GM12874 (cell line): ENCODE data around the gene NUMB.

ENCODE experiments used
- TF ChIP-seq, protein P1 (sequence below): IDR thresholded peaks from 2 replicates; pipeline ENCODE4 v1.5.1; 2011; ENCODE audit warnings: low read depth, mild to moderate bottlenecking, control low read depth, low read length, moderate library complexity; ENCODE audit not compliant: insufficient read depth

Gene NUMB

DNA sequence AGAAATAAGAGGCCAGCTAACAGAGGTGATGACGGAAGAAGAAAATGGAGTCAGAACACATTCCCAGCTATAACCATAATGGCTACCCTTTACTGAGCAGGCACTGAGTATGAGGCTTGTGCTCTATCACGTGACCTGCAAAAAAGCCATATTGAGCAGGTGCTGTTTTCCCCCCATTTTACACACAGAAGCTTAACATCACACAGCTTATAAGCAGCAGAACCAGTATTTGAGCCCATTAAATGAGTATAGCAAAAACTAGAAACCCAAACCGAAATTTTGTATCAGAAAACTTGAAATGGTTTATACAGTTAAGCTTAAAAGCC lies 192.7 kb downstream of the NUMB start:
- TF ChIP-seq, protein P1, sequence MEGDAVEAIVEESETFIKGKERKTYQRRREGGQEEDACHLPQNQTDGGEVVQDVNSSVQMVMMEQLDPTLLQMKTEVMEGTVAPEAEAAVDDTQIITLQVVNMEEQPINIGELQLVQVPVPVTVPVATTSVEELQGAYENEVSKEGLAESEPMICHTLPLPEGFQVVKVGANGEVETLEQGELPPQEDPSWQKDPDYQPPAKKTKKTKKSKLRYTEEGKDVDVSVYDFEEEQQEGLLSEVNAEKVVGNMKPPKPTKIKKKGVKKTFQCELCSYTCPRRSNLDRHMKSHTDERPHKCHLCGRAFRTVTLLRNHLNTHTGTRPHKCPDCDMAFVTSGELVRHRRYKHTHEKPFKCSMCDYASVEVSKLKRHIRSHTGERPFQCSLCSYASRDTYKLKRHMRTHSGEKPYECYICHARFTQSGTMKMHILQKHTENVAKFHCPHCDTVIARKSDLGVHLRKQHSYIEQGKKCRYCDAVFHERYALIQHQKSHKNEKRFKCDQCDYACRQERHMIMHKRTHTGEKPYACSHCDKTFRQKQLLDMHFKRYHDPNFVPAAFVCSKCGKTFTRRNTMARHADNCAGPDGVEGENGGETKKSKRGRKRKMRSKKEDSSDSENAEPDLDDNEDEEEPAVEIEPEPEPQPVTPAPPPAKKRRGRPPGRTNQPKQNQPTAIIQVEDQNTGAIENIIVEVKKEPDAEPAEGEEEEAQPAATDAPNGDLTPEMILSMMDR = no peak

DNA sequence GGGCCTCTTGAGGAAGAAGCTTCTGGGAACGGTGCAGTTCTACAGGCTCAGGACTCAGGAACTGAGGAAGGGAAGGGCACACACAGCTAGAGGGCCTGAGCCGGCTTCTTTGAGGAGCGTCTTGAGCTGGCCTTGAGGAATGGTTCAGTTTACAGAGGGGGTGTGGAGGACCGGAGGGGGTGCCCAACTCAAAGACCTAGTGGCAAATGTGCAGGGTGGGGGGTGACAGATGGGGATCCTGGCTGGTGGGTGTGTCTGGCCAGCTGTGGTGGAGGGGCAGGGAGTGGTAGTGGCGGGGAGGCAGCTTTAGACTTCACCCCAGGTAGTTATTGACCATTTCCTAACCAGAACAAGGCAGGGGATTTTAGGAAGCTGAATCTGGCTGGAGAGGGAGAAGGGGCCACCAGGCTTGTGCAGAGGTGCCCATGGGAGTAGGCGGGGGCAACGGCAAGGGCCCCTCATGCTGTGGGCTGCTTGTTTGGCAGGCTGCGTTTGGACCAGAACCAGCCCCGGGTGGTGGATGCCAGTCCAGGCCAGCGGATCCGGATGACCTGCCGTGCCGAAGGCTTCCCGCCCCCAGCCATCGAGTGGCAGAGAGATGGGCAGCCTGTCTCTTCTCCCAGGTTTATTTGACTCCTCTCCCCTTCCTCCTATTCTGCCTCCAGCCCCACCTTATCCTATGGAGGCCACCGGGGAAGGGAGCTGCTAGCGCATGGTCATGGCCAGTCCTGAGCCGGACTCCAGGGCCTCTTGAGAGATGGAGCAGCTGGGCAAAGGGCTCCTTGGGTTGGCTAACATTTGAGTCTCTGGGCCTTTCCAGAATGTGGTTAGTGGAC lies 193.2 kb downstream of the NUMB start:
- TF ChIP-seq, protein P1 = no peak

DNA sequence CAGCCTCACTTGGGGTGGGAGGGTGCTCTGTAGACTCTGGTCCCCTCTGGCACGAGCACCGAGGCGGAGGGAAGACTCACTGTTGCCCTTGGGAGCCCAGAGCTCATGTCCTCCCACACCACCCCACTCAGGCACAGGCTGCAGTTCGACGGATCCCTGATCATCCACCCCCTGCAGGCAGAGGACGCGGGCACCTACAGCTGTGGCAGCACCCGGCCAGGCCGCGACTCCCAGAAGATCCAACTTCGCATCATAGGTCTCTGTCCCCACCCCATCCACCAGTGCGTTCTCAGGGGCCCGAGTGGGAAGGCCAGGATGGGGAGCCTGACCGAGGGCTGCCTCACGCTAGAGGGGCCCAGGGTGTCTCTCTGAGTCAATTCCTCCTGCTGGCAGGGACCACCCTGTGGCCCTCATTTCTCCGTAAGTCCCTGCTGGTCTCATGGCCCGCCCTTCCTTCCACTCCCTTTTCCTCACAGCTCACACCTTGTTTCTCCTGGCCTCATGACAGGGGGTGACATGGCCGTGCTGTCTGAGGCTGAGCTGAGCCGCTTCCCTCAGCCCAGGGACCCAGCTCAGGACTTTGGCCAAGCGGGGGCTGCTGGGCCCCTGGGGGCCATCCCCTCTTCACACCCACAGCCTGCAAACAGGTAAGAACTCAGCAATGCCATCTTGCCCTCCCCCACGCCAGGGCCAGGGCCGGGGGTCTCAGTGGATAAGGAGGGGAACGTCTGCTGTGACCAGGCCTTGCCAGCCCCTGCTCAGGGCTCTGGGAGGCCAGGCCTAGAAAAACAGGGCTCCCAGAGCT lies 194.1 kb downstream of the NUMB start:
- TF ChIP-seq, protein P1 = no peak

DNA sequence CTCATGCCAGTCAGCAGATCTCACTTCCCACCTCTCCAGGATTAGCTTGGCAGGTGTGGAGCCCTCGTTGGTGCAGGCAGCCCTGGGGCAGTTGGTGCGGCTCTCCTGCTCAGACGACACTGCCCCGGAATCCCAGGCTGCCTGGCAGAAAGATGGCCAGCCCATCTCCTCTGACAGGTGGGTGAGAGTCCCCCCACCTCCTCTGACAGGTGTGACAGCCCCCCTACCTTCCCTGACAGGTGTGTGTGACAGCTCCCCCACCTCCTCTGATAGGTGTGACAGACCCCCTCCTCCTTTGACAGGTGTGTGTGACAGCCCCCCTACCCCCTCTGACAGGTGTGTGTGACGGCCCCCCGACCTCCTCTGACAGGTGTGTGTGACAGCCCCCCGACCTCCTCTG lies 194.7 kb downstream of the NUMB start:
- TF ChIP-seq, protein P1 = no peak

DNA sequence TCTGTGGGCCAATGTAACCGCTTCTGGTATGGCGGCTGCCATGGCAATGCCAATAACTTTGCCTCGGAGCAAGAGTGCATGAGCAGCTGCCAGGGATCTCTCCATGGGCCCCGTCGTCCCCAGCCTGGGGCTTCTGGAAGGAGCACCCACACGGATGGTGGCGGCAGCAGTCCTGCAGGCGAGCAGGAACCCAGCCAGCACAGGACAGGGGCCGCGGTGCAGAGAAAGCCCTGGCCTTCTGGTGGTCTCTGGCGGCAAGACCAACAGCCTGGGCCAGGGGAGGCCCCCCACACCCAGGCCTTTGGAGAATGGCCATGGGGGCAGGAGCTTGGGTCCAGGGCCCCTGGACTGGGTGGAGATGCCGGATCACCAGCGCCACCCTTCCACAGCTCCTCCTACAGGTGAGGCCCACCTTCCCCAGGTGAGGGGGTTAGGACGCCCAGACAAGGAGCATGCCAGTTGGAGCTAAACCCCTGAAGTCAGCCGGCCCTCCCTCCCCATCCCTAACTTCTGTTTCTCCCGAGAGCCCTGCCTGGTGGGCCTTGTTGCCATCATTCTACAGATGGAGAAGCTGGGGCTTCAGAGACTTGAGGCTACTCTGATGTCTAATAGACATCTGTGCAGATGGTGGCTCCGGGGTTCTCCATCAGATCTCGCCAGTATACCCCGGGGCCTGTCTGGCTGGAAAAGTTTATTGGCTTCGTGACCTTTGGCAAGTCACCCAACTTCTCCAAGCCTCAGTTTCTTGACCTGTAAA lies 195.7 kb downstream of the NUMB start:
- TF ChIP-seq, protein P1 = no peak

DNA sequence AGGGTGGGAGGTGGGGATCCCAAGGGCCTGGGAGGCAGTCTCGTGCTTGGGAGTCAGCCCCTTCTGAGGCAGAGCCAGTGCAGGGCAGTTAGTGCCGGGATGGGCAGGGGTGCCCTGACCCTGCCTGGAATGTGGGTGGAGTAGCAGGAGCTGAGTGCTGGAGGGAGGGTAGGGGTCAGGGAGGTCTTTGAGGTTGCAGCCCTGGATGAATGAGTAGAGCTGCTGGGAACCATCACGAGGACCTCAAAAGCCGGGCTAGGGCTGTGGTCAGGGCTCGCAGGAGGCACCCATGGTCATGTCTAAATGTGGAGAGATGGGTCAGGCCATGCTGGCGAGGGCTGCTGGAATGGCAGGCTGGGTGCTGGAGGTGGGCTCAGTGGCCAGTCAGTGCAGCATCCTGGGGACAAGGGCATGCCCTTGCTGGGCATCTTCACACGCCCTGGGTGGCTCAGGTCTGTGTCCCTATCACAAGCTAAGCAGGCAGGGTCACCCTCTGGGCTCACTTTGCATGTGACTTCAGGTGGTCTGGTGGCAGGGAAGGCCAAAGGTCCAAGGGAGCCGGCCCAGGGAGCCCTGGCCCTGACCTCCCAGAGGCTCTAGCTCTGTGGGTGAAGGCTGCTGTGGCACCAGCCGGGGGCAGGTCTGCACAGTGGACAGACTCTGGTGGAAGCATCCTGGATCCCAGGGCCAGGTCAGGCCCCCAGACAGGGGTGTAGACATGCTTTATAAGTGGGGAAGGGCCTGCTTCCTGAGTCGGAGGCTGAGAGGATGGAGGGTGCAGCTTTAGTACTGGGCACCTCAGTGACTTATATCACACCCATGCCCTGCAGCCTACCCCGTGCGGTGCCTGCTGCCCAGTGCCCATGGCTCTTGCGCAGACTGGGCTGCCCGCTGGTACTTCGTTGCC lies 196.6 kb downstream of the NUMB start:
- TF ChIP-seq, protein P1 = no peak
